Measurements from ENCODE around the gene APEH. TPM values are rescaled to one million over a fixed set of nuclear protein-coding genes. Genes with fewer than 3 reads are reported as not detected.

The APEH gene
- total and polyA plus RNA-seq, 2 of the 13 experiments (the other 11 are each of a cell fraction or from before 2014, with no cell fraction given), result 116 to 130 TPM

- TF ChIP-seq, protein P1, sequence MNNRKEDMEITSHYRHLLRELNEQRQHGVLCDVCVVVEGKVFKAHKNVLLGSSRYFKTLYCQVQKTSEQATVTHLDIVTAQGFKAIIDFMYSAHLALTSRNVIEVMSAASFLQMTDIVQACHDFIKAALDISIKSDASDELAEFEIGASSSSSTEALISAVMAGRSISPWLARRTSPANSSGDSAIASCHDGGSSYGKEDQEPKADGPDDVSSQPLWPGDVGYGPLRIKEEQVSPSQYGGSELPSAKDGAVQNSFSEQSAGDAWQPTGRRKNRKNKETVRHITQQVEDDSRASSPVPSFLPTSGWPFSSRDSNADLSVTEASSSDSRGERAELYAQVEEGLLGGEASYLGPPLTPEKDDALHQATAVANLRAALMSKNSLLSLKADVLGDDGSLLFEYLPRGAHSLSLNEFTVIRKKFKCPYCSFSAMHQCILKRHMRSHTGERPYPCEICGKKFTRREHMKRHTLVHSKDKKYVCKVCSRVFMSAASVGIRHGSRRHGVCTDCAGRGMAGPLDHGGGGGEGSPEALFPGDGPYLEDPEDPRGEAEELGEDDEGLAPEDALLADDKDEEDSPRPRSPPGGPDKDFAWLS (CRISPR knock-in tag; IDR thresholded peaks at IDR 0.05; ENCODE audit: borderline replicate concordance), result no peak
- TF ChIP-seq SSRP1 (CRISPR knock-in tag; IDR thresholded peaks at IDR 0.05) (no peak), CBFB (CRISPR knock-in tag; IDR thresholded peaks at IDR 0.05) (no peak), ZBTB3 (CRISPR knock-in tag; IDR thresholded peaks at IDR 0.05; ENCODE audit: borderline replicate concordance, low read depth) (no peak), SALL2 (CRISPR knock-in tag; IDR thresholded peaks at IDR 0.05) (no peak), PAF1 (CRISPR knock-in tag; IDR thresholded peaks at IDR 0.05) (no peak)
Observed at GRCh38 chr3:49638445-49638844, 35.7 kb upstream of the APEH start (continued).

DNA sequence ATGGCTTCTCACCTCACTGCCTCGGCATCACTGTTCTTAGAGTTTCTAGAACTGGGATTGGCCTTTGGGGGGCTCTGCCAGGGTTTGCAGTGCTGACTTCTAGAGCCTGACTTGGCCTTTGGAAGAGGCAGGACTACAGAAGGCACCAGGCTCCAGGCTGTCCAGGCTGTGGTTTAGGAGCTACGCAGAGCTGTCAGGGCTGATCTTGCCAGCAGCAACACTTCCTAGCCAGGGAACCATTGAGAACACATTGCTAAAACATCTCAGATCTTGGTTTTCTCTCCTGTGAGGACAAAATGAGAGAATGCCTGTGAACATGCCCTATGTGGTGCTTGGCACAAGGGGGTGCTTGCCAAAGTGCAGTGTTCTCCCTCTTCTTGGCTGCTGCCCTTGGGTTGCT lies 34.6 kb upstream of the APEH start:
- FAIRE-seq (no peak), ATAC-seq (no peak), DNase-seq (ENCODE audit: low spot score) (no peak)
- H2AFZ ChIP-seq (ENCODE audit: low read length), result no peak overlapping the region
- 100% methylated on average over 1 of the region's 2 CpGs for WGBS (ENCODE audit: low lambda C conversion rate)
- ChIA-PET POLR2A (no interaction called here), CTCF (ENCODE audit: low intra/inter-chr PET ratio, low total read pairs) (no interaction called here)
- H3K4me1 ChIP-seq (ENCODE audit: insufficient read depth, low read length), result no peaks in the 10 kb centered on the region
- no peaks in the 10 kb centered on the region for H3K9me3 ChIP-seq (ENCODE audit: low read length)
- no TSS peak for BruUV-seq (replicated peaks)
- no peak overlapping the region for H3K27ac ChIP-seq (ENCODE audit: extremely low read length, insufficient read depth, low read length)
- TF ChIP-seq ZSCAN25 (CRISPR knock-in tag; IDR thresholded peaks at IDR 0.05) (no peak), ZNF619 (CRISPR knock-in tag; IDR thresholded peaks at IDR 0.05) (no peak), MXI1 (IDR thresholded peaks at IDR 0.05; ENCODE audit: borderline replicate concordance, low read depth, low read length) (no peak), POGK (CRISPR knock-in tag; conservative IDR thresholded peaks at IDR 0.05) (no peak), ZFAT (CRISPR knock-in tag; conservative IDR thresholded peaks at IDR 0.05) (no peak), ZNF367 (CRISPR knock-in tag; IDR thresholded peaks at IDR 0.05; ENCODE audit: borderline replicate concordance) (no peak), ZFP90 (CRISPR knock-in tag; IDR thresholded peaks at IDR 0.05; ENCODE audit: borderline replicate concordance) (no peak), HNRNPUL1 (IDR thresholded peaks at IDR 0.05; ENCODE audit: low read depth, low read length) (no peak), TAF15 (IDR thresholded peaks at IDR 0.05; ENCODE audit: low read depth, low read length, poor library complexity, severe bottlenecking) (no peak)
- H3K36me3 ChIP-seq (replicated peaks in 1 of 2; ENCODE audit: control insufficient read depth in 1 of 2, insufficient read depth in 2 of 2, low read length in 2 of 2), result no peaks in the 10 kb centered on the region; a peak in 2 of 5 replicates
- H3K4me2 ChIP-seq (ENCODE audit: low read depth, low read length), result no peak overlapping the region
- no peaks in the 10 kb centered on the region for H3K27me3 ChIP-seq (ENCODE audit: control insufficient read depth in 1 of 2, insufficient read depth in 2 of 2, low read length in 2 of 2)
- no peaks in the 10 kb centered on the region for H4K20me1 ChIP-seq (ENCODE audit: insufficient read depth, low read length)
- H3K4me3 ChIP-seq (replicated peaks in 1 of 3; ENCODE audit: insufficient read depth in 1 of 3, low read depth in 2 of 3, low read length in 3 of 3), result no peak overlapping the region
- H3K79me2 ChIP-seq (ENCODE audit: insufficient read depth, low read length), result no peaks in the 10 kb centered on the region
- intact Hi-C loops (cut with micrococcal nuclease; ENCODE audit: unreplicated experiment) (no loop called here), in situ Hi-C loops (cut with HindIII; ENCODE audit: extremely low pct_ligation_motif_present, low pct_unique_long_range_greater_than_20kb) (no loop called here)
- H3K9ac ChIP-seq (ENCODE audit: insufficient read depth, low read depth, low read length), result no peak overlapping the region
